MV-4-11 (cell line): Measurements from ENCODE around the gene MTCL1.
"Not testable (repeated sequence)": the region's sequence is repeated elsewhere in the genome, so short reads cannot be mapped to it uniquely, and the experiment has no call there.

Source experiments
- DNase-seq: peaks from one replicate; lab custom pipeline; 2025; lab: John Stamatoyannopoulos, UW

MTCL1 gene

GRCh38 chr18:8744038-8744437 is 38.7 kb downstream of the MTCL1 start:
- DNase-seq = no peak

- DNase-seq = no peak
These were observed 39.3 kb downstream of the MTCL1 start for GRCh38 chr18:8744656-8745055.

- DNase-seq = peak; percentile 88
These were observed 40.1 kb downstream of the MTCL1 start for GRCh38 chr18:8745355-8746014.

- no peak for DNase-seq
These were observed 42.1 kb downstream of the MTCL1 start for GRCh38 chr18:8747440-8747937.

- no peak for DNase-seq
These were observed 44.1 kb downstream of the MTCL1 start for GRCh38 chr18:8749492-8749891.

- no peak for DNase-seq
These were observed 45.6 kb downstream of the MTCL1 start for GRCh38 chr18:8750954-8751415.

- no peak for DNase-seq
These were observed 46.3 kb downstream of the MTCL1 start for GRCh38 chr18:8751692-8752091.

GRCh38 chr18:8752329-8752728 is 47.0 kb downstream of the MTCL1 start:
- DNase-seq = no peak

- DNase-seq = no peak
These were observed 49.9 kb downstream of the MTCL1 start for GRCh38 chr18:8754995-8755960.

- no peak for DNase-seq
These were observed 51.2 kb downstream of the MTCL1 start for GRCh38 chr18:8756571-8756970.

GRCh38 chr18:8757396-8757997 is 52.1 kb downstream of the MTCL1 start:
- no peak for DNase-seq

GRCh38 chr18:8758466-8758865 is 53.1 kb downstream of the MTCL1 start:
- DNase-seq = no peak

GRCh38 chr18:8760984-8761383 is 55.6 kb downstream of the MTCL1 start:
- no peak for DNase-seq

GRCh38 chr18:8761535-8761934 is 56.2 kb downstream of the MTCL1 start:
- DNase-seq = not testable (repeated sequence)

- DNase-seq = peak; percentile 75
These were observed 57.6 kb downstream of the MTCL1 start for GRCh38 chr18:8762968-8763367.

GRCh38 chr18:8763611-8764010 is 58.3 kb downstream of the MTCL1 start:
- no peak for DNase-seq

- DNase-seq = no peak
These were observed 60.6 kb downstream of the MTCL1 start for GRCh38 chr18:8765783-8766463.

GRCh38 chr18:8766559-8767293 is 61.4 kb downstream of the MTCL1 start:
- DNase-seq = no peak

GRCh38 chr18:8767340-8767739 is 62.0 kb downstream of the MTCL1 start:
- no peak for DNase-seq

GRCh38 chr18:8769509-8770095 is 64.2 kb downstream of the MTCL1 start:
- DNase-seq = no peak

- no peak for DNase-seq
These were observed 65.3 kb downstream of the MTCL1 start for GRCh38 chr18:8770657-8771056.
